GM19397 (cell line): ENCODE results near the gene USP13.

Experiments
- ATAC-seq: cut with Tn5 transposase; IDR thresholded peaks from one replicate; pipeline ENCODE4 v1.9.1; 2021; ENCODE audit warnings: mild to moderate bottlenecking, moderate library complexity; ENCODE audit not compliant: unreplicated experiment

USP13 gene

GRCh38 chr3:179731544-179731943, 78.7 kb downstream of the USP13 start:
- no peak for ATAC-seq

DNA sequence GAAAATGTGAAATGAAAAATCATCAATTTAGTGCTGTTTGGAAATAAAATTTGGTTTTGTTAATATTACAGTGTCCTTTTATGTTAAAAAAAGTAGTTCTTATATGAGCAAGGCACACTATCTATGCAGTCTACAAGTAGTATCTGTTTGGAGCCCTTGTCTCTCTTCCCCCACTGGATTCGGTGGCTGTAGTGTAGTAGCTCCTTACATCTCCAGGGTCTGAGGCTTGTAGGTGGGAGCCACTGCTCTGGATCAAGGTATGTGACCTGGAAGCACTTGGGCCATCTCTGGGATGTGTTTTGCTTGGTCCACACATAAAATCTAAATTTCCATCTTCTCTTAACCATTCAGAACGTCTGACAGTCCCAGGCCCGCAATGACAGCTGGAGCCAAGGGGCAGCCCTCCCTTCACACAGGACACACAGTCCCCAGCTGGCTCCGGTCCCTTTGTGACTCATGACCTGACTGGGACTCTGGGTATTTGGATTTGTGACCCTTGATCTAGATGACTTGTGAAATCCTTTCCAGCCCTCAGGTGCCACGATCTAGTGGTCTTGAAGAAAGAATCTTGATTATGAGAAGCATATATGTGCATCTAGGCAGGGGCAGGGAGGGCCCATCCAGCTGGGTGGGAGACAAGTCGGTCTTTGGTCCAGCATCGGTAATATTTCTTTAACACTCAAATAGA, 80.0 kb downstream of the USP13 start:
- no peak for ATAC-seq

DNA sequence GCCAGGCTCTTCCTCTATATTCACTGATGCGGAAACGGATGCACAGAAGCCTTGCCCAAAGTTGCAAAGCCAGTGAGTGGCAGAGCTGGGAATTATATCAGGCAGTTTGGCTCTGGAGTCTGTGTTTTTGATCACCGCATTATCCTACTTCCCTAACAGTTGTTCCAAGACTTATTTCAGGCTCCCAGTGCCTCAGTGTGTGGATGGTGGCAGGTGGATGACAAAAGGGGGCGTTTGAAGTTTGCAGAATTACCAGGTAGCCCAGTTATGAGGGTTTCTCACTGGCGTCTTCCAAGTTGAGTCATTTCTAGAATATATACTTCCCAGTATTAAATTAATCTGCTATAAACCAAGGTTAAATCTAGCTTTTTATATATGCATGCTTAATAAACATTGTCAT, 81.0 kb downstream of the USP13 start:
- ATAC-seq = no peak

GRCh38 chr3:179734497-179735281, 81.8 kb downstream of the USP13 start:
- no peak for ATAC-seq

DNA sequence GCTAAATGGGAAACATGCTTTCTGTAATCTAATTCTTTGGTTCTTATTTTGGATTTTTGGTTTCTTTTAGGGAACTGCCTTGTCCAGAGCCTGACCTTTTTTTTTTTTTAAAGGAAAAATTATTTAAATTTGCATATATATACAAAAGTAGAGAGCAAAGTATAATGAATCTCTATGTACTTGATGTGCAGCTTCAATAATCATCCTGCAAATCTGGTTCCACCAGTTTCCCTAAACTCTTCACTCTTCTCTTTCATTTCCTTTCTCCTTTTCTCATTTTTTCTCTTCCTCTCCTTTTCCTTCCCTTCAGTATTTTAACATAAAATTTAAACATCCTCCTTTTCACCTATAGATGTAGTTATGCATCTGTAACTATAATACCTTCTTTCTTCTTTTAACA, 82.5 kb downstream of the USP13 start:
- ATAC-seq = no peak

DNA sequence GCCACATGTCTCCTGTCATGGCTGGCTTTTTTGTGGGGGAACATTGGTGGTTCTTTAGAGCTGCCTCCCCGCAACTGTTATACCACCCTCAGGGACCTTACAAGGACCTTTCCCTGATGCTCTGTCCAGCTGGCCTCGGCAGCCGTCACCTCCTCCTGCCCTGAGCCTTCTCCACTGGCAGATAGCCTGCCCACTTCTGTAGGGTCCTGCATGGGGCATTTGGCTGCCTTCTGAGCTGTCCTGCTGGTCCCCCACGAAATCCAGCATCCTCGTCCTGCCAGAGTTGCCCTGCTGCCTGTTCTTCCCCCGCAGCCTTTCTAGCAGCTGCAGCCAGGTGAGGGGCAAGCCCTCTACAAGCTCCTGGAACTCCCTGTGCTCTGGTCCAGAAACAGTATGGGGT, 86.2 kb downstream of the USP13 start:
- no peak for ATAC-seq

DNA sequence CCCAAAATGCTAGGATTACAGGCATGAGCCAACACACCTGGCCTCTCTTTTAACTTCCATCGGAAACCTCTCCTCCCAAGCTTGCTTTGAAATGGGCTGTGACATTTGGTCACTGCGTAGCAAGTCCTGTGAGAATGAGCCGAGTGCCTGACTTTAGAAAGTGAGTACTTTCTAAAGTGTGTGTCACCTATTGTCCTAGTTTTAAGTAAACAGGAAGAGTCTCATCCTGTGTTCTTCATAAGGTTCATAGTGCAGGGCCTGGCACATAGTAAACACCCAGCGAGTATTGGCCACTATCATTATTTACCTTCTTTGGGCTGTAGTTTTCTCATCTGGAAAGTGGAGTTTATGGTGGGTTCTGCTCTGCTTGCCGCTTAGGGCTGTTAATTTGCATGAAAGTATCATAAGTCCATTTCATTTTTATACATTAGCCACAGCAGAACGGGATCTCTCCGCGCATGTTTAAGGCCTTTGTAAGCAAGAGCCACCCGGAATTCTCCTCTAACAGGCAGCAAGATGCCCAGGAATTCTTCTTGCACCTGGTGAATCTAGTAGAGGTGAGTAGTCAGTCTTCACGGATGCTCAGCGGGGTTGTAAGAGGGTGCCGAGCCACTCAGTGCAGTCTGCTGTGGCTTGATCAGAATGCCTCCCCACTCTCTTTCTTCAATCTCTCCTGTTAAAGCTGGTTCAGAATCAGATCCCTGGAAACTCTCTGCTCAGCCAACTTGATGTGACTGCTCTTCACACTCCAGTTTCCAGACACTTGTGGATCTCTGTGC, 87.2 kb downstream of the USP13 start:
- no peak for ATAC-seq

- no peak for ATAC-seq
Measured at GRCh38 chr3:179743913-179744312, 91.1 kb downstream of the USP13 start.

- no peak for ATAC-seq
Measured at GRCh38 chr3:179744667-179745066, 91.8 kb downstream of the USP13 start.

DNA sequence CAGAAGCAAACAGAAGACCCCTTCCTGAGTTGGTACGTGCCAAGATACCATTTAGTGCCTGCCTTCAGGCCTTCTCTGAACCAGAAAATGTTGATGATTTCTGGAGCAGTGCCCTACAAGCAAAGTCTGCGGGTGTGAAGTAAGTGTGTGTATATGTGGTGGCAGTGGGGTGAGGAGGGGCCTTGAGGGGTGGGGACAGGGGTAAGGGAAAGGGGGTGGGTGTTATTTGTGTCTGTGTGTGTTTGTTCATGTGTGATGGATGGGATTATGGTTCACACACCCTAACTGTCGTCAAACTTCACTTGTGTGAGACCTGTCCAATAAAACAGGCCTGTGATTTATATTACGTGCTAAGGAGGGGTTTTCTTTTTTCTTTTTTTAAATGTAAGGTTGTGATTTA, 92.2 kb downstream of the USP13 start:
- no peak for ATAC-seq

- no peak for ATAC-seq
Measured at GRCh38 chr3:179745716-179746115, 92.9 kb downstream of the USP13 start.

DNA sequence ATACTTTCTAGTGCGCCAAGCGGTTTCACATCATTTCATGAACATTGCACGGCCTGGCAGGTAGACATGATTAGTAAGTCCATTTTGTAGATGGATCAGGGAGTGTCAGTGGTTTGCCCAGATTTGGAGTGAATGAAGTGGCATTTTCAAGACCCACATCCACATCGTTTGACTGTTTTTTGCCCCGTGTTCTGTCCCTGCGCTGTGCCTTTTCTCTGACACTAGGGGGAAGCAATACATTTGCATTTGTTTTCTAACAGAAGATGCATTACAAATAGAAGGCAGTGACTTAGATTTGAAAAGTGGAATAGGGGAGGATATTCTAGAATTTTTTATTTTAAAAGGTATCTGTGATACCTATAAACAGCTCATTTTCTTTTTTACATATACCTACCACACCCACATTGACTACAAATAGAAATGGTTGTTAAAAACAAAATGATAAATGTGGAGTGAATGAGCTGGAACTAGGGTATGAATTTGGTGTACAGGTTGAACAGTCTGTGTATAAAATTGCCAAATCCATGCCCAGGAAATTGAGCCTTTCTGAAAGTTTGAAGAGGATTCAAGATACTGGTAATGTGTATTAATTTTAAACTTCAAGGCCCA, 98.0 kb downstream of the USP13 start:
- ATAC-seq = no peak

GRCh38 chr3:179760944-179761343, 108.1 kb downstream of the USP13 start:
- no peak for ATAC-seq

- no peak for ATAC-seq
Measured at GRCh38 chr3:179765396-179765795, 112.6 kb downstream of the USP13 start.

DNA sequence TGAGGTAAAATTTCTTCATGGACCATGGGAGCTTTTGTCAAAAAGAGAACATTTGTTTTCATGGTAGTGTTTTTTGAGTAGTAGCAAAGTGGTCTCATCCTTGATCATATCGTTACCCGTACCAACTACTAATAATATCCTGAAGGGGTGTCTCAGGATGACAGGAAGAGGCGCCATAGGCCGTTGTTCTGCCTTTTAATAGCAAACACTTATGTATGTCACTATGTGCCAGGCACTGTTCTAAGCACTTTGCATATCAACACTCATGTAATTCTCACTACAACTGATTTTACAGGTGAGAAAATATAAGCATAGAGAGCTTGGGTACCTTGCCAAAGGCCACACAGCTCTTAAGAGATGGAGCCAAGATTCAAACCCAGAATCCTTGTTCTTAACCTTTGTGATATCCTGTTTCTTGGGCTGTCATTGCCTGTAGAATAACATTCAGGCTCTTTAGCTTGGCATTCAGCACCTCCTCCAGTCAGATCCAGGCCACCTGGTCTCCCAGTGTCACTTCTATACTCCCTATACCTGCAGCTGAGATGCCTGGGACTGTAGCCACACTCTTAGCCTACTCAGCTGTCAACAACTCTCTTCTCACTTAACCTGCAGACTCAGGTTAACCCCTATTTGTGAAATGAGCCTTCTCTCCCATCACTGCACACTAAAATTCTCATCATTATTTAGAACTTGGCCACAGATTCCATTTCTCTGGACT, 113.7 kb downstream of the USP13 start:
- no peak for ATAC-seq

GRCh38 chr3:179768080-179768479, 115.2 kb downstream of the USP13 start:
- no peak for ATAC-seq

GRCh38 chr3:179769411-179770247, 116.8 kb downstream of the USP13 start:
- no peak for ATAC-seq

DNA sequence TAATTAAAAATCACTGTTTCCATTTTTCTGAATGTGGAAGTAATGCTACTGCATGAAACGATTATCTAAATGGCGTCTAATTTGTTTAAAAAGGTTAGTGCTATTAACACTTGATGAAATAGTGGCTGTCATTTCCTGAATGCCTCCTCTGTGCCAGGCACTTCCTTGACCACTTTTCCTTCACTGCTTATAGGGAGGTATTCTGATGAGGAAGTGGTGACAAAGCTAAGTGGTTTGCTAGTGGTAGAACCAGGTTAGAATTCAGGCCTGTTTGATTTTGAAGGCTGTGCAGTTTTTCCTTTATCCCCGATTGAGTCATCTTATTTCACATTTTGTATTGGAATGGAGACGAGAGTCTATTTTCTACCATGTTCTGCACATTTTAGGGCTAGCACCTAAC, 119.0 kb downstream of the USP13 start:
- ATAC-seq = no peak

DNA sequence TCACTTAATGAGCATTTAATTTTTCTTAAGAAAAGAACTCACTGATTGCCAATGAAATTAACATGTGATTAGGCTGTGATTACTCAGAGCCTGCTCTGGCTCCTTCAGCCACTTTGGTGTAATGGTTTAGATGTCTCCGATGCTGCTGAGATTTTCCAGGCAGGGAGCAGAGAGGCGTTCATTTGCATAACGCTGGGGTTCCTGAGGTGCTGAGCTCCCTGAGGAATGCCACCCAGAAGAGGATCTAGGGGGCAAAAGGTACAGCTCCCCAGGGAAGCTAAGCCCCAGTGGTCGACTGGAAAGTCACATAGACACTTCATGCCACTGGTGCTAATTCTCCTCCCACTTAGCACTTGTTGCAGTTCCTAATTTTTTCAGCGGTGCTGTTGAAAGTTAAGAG, 119.5 kb downstream of the USP13 start:
- ATAC-seq = no peak
